ENCODE data around the gene BRD4. TPM values are rescaled to one million over a fixed set of nuclear protein-coding genes. Genes with fewer than 3 reads are reported as not detected.

Gene BRD4
- total RNA-seq, 2 experiments from 2014 or later, result 94.5 to 103 TPM

DNA sequence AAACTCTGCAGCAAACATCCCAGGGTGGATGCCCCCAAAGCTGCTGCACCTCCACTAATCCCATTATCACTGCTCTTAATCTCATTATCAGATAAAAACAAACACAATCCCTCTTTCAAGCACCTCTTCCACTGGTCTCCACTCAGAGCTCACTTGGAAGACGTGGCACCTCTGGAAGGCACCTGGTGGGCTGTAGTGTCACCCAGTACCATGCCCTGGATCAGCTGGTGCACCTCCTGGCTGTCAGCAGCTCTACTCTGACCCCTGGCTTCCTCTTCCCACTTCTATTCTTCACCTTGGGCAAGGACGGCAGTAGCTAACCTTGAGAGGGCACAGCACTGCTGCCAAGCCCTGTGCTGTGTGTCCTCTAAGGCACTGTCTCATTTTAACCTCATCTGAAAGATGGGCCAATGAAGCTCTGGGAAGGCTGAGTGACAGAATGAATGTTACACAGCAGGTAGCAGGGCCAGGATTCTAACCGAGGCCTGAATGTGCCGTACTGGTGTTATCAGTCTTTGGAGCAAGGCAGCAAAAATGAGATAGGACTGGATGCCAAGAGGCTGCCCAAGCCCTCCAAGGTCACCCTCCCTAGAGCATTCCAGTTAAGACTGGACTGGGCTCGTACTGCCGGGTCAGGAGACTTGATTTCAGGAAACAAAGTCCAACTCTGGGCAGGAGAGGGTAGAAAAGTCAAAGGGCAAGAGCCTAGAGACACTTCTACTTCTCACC is 7.4 kb downstream of the BRD4 start:
- Mint-ChIP-seq H3K27ac (peak overlapping the region; percentile 50), H3K27me3 (no peaks in the 10 kb centered on the region), H3K4me3 (no peak overlapping the region), H3K36me3 (peaks cover 12% of the 10 kb centered on the region), H3K4me1 (ENCODE audit: low read depth) (peaks cover 90% of the 10 kb centered on the region), H3K9me3 (no peaks in the 10 kb centered on the region)
- ChIA-PET CTCF (interaction anchor here (0.8 to 1.0 kb wide), 5 partner anchors 20 to 95 kb away, joined by 3 to 5 read pairs (median 3); no protein-coding TSS in a partner anchor), POLR2A (interaction anchor here (0.9 kb wide), 2 partner anchors 18 to 35 kb away, joined by 3 to 4 read pairs; no protein-coding TSS in a partner anchor)
- no peak for DNase-seq
- intact Hi-C loops (cut with micrococcal nuclease), result no loop called here

GRCh38 chr19:15323496-15324235 is 8.7 kb downstream of the BRD4 start:
- Mint-ChIP-seq H3K36me3 (peaks cover 6% of the 10 kb centered on the region), H3K4me3 (peak overlapping the region; percentile 18), H3K4me1 (ENCODE audit: low read depth) (peaks cover 89% of the 10 kb centered on the region), H3K27me3 (no peaks in the 10 kb centered on the region), H3K27ac (peak overlapping the region; percentile 79), H3K9me3 (no peaks in the 10 kb centered on the region)
- POLR2A ChIA-PET, result interaction anchor here (1.0 kb wide), 1 partner anchor 20 kb away, joined by 3 read pairs; no protein-coding TSS in a partner anchor
- DNase-seq, result peak; percentile 43
- intact Hi-C loops (cut with micrococcal nuclease), result no loop called here
- CTCF ChIA-PET, result interaction anchor here (0.8 kb wide), 1 partner anchor 23 kb away, joined by 3 read pairs; no protein-coding TSS in a partner anchor

- peak overlapping the region; percentile 64 for H3K27ac Mint-ChIP-seq
- DNase-seq, result no peak
- ChIA-PET POLR2A (no interaction called here), CTCF (interaction anchor here (0.7 to 0.8 kb wide), 2 partner anchors 48 to 234 kb away, joined by 3 read pairs; no protein-coding TSS in a partner anchor)
- intact Hi-C loops (cut with micrococcal nuclease), result no loop called here
- H3K4me1 Mint-ChIP-seq (ENCODE audit: low read depth), result peaks cover 90% of the 10 kb centered on the region
- H3K9me3 Mint-ChIP-seq, result no peaks in the 10 kb centered on the region
- H3K27me3 Mint-ChIP-seq, result no peaks in the 10 kb centered on the region
- H3K36me3 Mint-ChIP-seq, result peaks cover 6% of the 10 kb centered on the region
- no peak overlapping the region for H3K4me3 Mint-ChIP-seq
These were observed 10.6 kb downstream of the BRD4 start for GRCh38 chr19:15321739-15322138.

DNA sequence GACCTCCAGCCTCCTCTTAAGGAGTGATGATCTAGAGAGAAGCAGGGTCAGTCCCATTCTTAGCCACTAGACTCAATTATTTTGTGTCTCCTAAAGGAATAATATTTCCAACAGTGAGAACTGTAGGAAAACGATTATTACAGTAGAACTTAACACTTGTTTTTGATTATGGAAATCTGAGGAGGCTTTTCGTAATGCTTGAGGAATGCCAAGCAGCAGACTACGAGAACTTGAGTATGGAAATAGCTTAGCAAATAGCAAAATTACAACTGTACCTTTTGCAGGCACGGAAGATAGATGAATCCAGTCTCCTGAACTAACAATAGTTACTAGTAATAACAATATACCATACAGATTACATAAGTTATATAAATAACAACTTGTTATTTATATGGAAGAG is 12.2 kb downstream of the BRD4 start:
- Mint-ChIP-seq H3K27ac (peak overlapping the region; percentile 30), H3K9me3 (no peaks in the 10 kb centered on the region), H3K4me1 (ENCODE audit: low read depth) (peaks cover 90% of the 10 kb centered on the region), H3K27me3 (no peaks in the 10 kb centered on the region), H3K36me3 (peaks cover 7% of the 10 kb centered on the region), H3K4me3 (no peak overlapping the region)
- ChIA-PET CTCF (interaction anchor here (0.9 to 1.0 kb wide), 2 partner anchors 19 to 722 kb away, joined by 3 read pairs; no protein-coding TSS in a partner anchor), POLR2A (interaction anchor here (1.0 kb wide), 1 partner anchor 58 kb away, joined by 3 read pairs; no protein-coding TSS in a partner anchor)
- intact Hi-C loops (cut with micrococcal nuclease), result no loop called here
- DNase-seq, result no peak

DNA sequence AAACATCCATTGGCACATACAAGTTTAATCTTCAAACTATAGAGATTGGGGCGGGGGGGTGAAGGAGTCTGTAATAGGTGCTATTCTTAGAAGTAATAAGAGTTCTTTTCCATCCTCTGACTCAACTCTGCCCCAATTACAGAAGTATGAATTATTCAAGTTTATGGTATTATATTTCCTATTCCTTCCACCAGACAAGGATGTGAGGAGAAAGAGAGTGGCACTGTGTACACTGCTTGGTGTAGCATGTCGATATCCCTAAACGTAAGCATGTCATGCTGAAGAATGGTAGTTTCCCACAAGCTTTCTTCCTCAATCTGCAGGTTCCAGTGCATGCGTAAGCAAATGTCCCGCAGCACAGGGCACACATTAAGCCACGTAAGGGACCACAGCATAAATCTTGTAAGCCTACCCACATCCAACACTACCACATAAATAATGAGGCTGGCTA is 14.1 kb downstream of the BRD4 start:
- CTCF ChIA-PET, result interaction anchor here (0.9 to 1.3 kb wide), 2 partner anchors 14 to 55 kb away, joined by 3 read pairs; no protein-coding TSS in a partner anchor
- H3K4me3 Mint-ChIP-seq, result no peak overlapping the region
- intact Hi-C loops (cut with micrococcal nuclease), result loop anchor here (1.0 kb wide), 1 partner anchor 14 kb away; no protein-coding TSS in a partner anchor
- no peaks in the 10 kb centered on the region for H3K27me3 Mint-ChIP-seq
- H3K9me3 Mint-ChIP-seq, result no peaks in the 10 kb centered on the region
- peak overlapping the region; percentile 76 for H3K27ac Mint-ChIP-seq
- POLR2A ChIA-PET, result interaction anchor here (0.8 to 3.1 kb wide), 7 partner anchors 12 to 60 kb away, joined by 3 to 20 read pairs (median 6); partner anchors contain the start of gene BRD4
- peaks cover 87% of the 10 kb centered on the region for H3K4me1 Mint-ChIP-seq (ENCODE audit: low read depth)
- no peak for DNase-seq
- peaks cover 5% of the 10 kb centered on the region for H3K36me3 Mint-ChIP-seq

GRCh38 chr19:15317392-15318071 is 14.8 kb downstream of the BRD4 start:
- no peak overlapping the region for H3K4me3 Mint-ChIP-seq
- CTCF ChIA-PET, result interaction anchor here (0.9 to 1.3 kb wide), 3 partner anchors 14 to 60 kb away, joined by 3 to 4 read pairs (median 3); no protein-coding TSS in a partner anchor
- POLR2A ChIA-PET, result interaction anchor here (0.8 to 3.1 kb wide), 6 partner anchors 13 to 61 kb away, joined by 3 to 20 read pairs (median 6); partner anchors contain the start of gene BRD4
- no peaks in the 10 kb centered on the region for H3K27me3 Mint-ChIP-seq
- intact Hi-C loops (cut with micrococcal nuclease), result loop anchor here (1.0 kb wide), 1 partner anchor 13 kb away; no protein-coding TSS in a partner anchor
- peak overlapping the region; percentile 76 for H3K27ac Mint-ChIP-seq
- peaks cover 3% of the 10 kb centered on the region for H3K36me3 Mint-ChIP-seq
- H3K9me3 Mint-ChIP-seq, result no peaks in the 10 kb centered on the region
- no peak for DNase-seq
- peaks cover 87% of the 10 kb centered on the region for H3K4me1 Mint-ChIP-seq (ENCODE audit: low read depth)

DNA sequence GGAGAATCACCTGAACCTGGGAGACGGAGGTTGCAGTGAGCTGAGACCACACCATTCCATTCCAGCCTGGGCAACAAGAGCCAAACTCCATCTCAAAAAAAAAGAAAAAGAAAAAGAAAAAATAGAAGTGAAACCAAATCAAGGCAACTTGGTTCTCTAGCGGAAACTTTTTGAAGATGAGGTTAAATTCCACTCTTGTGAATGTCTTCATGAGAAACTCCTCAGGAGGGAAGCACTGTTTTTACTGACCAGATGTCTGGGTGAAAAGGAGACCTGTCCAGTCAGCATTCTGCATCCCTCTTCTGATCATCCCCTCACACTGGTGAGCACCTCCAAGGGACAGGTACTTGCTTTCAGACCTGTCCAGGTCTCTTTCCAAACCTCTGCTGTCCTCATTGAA is 15.8 kb downstream of the BRD4 start:
- CTCF ChIA-PET, result interaction anchor here (1.2 kb wide), 1 partner anchor 62 kb away, joined by 4 read pairs; no protein-coding TSS in a partner anchor
- intact Hi-C loops (cut with micrococcal nuclease), result no loop called here
- POLR2A ChIA-PET, result interaction anchor here (1.5 to 3.1 kb wide), 3 partner anchors 12 to 32 kb away, joined by 6 to 20 read pairs (median 10); partner anchors contain the start of gene BRD4

DNA sequence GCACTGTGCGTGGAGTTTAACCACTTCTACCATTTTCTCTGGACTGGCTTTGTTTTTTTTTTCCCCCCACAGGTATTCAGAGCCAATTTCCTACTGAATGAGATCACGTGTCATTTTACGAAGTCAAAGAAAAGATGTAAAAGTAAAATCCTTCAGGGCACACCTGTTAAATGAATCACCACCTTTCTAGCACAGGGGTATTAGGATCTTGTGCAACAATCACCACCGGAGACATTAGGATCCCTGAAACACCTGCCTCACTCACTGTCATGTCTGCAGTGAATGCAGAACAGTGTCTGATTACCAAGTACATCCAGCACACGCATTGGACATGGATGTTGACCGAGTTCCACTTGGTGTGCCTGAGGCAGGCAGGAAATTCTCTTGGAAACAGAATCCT is 17.2 kb downstream of the BRD4 start:
- Mint-ChIP-seq H3K36me3 (peaks cover 1% of the 10 kb centered on the region), H3K27ac (peak overlapping the region; percentile 71), H3K27me3 (no peaks in the 10 kb centered on the region), H3K4me1 (ENCODE audit: low read depth) (peaks cover 83% of the 10 kb centered on the region), H3K4me3 (no peak overlapping the region), H3K9me3 (no peaks in the 10 kb centered on the region)
- CTCF ChIA-PET, result no interaction called here
- POLR2A ChIA-PET, result interaction anchor here (2.2 kb wide), 1 partner anchor 11 kb away, joined by 7 read pairs; no protein-coding TSS in a partner anchor
- intact Hi-C loops (cut with micrococcal nuclease), result no loop called here
- DNase-seq, result no peak

More for the DNA sequence above, 15.8 kb downstream of the BRD4 start:
- Mint-ChIP-seq H3K4me1 (ENCODE audit: low read depth) (peaks cover 86% of the 10 kb centered on the region), H3K9me3 (no peaks in the 10 kb centered on the region), H3K27ac (peak overlapping the region; percentile 71), H3K4me3 (no peak overlapping the region), H3K36me3 (peaks cover 1% of the 10 kb centered on the region), H3K27me3 (no peaks in the 10 kb centered on the region)
- no peak for DNase-seq

DNA sequence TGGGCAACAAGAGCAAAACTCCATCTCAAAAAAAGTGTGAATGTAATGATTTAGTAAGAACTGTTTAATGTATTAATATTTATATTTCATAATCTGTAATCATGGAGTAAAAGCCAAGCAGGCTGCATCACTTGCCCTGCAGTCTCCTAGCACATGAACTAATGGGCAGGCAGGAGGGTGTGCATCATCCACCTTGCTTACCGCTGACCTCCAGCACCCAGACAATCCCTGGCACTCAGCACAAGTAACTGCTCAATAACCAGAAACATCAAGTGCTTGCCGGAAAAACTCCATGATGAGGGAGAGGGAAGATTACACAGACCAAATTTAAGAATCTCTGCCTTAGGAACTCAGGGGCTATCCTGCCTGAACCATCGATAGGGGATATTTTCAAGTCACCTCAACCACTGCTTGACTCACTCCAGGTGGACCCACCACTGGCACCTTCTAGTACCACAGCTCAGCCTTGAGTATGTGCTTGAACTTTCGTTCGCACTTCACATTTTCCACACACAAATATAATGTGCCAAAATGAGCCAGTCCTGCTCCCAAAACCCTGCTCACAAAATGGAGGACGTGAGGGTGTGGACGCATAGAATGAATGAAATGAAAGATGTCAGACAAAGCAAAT is 18.6 kb downstream of the BRD4 start:
- no peaks in the 10 kb centered on the region for H3K27me3 Mint-ChIP-seq
- ChIA-PET CTCF (no interaction called here), POLR2A (interaction anchor here (2.2 kb wide), 1 partner anchor 9 kb away, joined by 7 read pairs; no protein-coding TSS in a partner anchor)
- H3K4me3 Mint-ChIP-seq, result no peak overlapping the region
- H3K27ac Mint-ChIP-seq, result no peak overlapping the region
- peaks cover 80% of the 10 kb centered on the region for H3K4me1 Mint-ChIP-seq (ENCODE audit: low read depth)
- H3K9me3 Mint-ChIP-seq, result no peaks in the 10 kb centered on the region
- intact Hi-C loops (cut with micrococcal nuclease), result no loop called here
- peaks cover 2% of the 10 kb centered on the region for H3K36me3 Mint-ChIP-seq
- no peak for DNase-seq

DNA sequence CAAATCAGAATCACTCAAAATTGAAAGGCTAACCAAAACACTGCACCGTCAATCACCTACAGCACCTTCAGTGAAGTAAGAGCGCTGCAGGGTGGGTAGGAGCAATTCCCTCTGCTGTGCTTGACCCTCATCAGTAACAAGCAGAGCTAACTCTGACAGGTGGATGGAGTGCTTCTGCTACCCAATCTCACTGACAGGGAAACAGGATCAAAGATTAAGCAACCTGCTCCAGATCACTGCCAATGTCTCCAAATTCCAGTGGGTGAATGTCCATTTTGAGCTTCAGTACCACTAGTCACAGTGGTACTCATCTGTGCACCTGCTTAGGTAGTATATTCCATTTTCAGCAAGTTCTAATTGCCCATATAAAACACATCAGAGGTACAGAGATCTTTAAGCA is 25.2 kb downstream of the BRD4 start:
- H3K9me3 Mint-ChIP-seq, result no peaks in the 10 kb centered on the region
- H3K27me3 Mint-ChIP-seq, result no peaks in the 10 kb centered on the region
- H3K36me3 Mint-ChIP-seq, result peaks cover 5% of the 10 kb centered on the region
- peaks cover 81% of the 10 kb centered on the region for H3K4me1 Mint-ChIP-seq (ENCODE audit: low read depth)
- intact Hi-C loops (cut with micrococcal nuclease), result no loop called here
- ChIA-PET POLR2A (interaction anchor here (0.9 to 1.3 kb wide), 2 partner anchors 12 to 18 kb away, joined by 3 read pairs; no protein-coding TSS in a partner anchor), CTCF (no interaction called here)
- peak overlapping the region; percentile 26 for H3K27ac Mint-ChIP-seq
- DNase-seq, result no peak
- no peak overlapping the region for H3K4me3 Mint-ChIP-seq

All from activated CD4-positive, alpha-beta memory T cell treated with anti-CD3 and anti-CD28 coated beads for 36 hours (primary cell).